Mucosa of descending colon (tissue), 3 donors: ENCODE measurements around the gene SCD5. TPM values are rescaled to one million over a fixed set of nuclear protein-coding genes. Genes with fewer than 3 reads are reported as not detected.
"Not testable (repeated sequence)": the region's sequence is repeated elsewhere in the genome, so short reads cannot be mapped to it uniquely, and the experiment has no call there.

Source experiments
- ATAC-seq: fragments of 200-7000 bp; cut with Tn5 transposase; one replicate; pipeline ENCODE4 v1.9.1; 2020; ENCODE audit warnings: mild to moderate bottlenecking, moderate library complexity
- DNase-seq, 3 donors: peaks; one replicate each; pipeline ENCODE4 v3.0.0-alpha.2; 2020
- H3K36me3 ChIP-seq: fragments of 200-600 bp; one replicate; pipeline ENCODE4 v1.8.0; 2021; ENCODE audit warnings: low read depth, mild to moderate bottlenecking
- H3K4me1 ChIP-seq: fragments of 200-600 bp; one replicate; pipeline ENCODE4 v1.8.0; 2021; ENCODE audit warnings: low read depth, mild to moderate bottlenecking
- H3K4me3 ChIP-seq: fragments of 200-600 bp; one replicate; pipeline ENCODE4 v1.8.0; 2021; ENCODE audit warnings: mild to moderate bottlenecking
- H3K9me3 ChIP-seq: fragments of 200-600 bp; one replicate; pipeline ENCODE4 v1.8.0; 2021; ENCODE audit warnings: mild to moderate bottlenecking
- intact Hi-C, 2 donors: fragments of 100-400 bp; cut with DNase I in 1 of 2; cut with micrococcal nuclease in 1 of 2; formaldehyde crosslinking; loops; one replicate each; pipeline versions ENCODE4 v1.11.0 to v1.11.1; 2022; cut with DNase I, micrococcal nuclease
- total RNA-seq, 3 donors: library from RNA; stranded (reverse); fragmentation: NEBNext Ultra II Directional in 2 of 3; extraction: Animal tissue kit (Norgen Biotek cat#: 25700) in 2 of 3; gene quantifications; one replicate each; pipeline versions ENCODE4 v1.2.1 to v1.2.4, GENCODE V29; 2021 to 2023
- TF ChIP-seq, protein P1 (sequence below): fragments of 200-600 bp; IDR thresholded peaks from one replicate; pipeline ENCODE4 v1.8.0; 2022; ENCODE audit warnings: antibody characterized with exemption, mild to moderate bottlenecking
- donor health status: DM: no; HTN: no; CAD: no; lungs with moderate emphysema.
- donor health status: DM: no; HTN: no; CAD: no.
- donor health status: DM: no; HTN: yes; CAD: no.

SCD5 gene
- total RNA-seq, 3 donors from 2014 or later: 1.5 to 19.9 (median 2.8) TPM

DNA sequence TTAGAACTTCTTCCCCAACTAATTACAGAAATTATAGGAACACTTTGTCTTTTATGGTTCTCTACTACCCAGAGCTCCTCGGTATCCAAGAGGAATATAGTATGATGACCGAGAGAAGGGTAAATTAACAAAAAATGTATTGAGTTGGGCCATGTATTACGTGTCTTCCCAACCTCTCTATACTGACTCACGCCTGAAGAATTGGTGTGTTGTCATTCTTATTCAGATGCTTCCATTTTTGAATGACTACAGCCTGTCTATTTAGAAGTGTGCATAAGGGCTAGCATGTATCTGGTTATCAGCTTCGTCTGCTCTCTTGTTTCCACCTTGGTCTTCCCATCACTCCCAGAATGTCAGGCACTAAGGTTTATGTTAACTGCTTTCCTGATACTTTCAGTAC lies 24.5 kb upstream of the SCD5 start:
- ATAC-seq (no peak), DNase-seq (no peak)
- Histone ChIP-seq H3K9me3 (no peaks in the 10 kb centered on the region), H3K36me3 (peaks cover 6% of the 10 kb centered on the region), H3K4me1 (no peaks in the 10 kb centered on the region), H3K4me3 (no peak overlapping the region)
- intact Hi-C loops: no loop called here
- TF ChIP-seq, protein P1, sequence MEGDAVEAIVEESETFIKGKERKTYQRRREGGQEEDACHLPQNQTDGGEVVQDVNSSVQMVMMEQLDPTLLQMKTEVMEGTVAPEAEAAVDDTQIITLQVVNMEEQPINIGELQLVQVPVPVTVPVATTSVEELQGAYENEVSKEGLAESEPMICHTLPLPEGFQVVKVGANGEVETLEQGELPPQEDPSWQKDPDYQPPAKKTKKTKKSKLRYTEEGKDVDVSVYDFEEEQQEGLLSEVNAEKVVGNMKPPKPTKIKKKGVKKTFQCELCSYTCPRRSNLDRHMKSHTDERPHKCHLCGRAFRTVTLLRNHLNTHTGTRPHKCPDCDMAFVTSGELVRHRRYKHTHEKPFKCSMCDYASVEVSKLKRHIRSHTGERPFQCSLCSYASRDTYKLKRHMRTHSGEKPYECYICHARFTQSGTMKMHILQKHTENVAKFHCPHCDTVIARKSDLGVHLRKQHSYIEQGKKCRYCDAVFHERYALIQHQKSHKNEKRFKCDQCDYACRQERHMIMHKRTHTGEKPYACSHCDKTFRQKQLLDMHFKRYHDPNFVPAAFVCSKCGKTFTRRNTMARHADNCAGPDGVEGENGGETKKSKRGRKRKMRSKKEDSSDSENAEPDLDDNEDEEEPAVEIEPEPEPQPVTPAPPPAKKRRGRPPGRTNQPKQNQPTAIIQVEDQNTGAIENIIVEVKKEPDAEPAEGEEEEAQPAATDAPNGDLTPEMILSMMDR: no peak

DNA sequence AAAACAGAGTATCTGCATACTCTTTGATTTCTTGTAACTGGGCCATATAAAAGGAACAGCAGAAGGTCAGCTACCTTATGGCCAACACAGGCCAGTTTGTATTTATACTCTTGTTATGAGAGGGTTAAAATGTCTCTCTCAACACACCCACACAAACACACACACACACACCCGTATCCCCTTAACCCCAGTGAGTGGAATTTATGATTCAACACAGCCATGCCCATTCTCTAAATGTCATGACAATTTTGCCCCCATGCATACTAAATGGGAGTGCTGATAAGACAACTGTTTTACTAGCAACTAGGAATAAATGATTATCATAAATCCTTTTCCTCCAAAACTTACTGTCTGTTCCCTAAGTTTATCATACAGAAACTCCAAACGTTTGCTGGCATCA lies 22.1 kb upstream of the SCD5 start:
- no peaks in the 10 kb centered on the region for H3K4me1 ChIP-seq
- TF ChIP-seq, protein P1: no peak
- H3K36me3 ChIP-seq: peaks cover 6% of the 10 kb centered on the region
- intact Hi-C loops: no loop called here
- ATAC-seq (no peak), DNase-seq (no peak)
- no peaks in the 10 kb centered on the region for H3K9me3 ChIP-seq
- H3K4me3 ChIP-seq: no peak overlapping the region

DNA sequence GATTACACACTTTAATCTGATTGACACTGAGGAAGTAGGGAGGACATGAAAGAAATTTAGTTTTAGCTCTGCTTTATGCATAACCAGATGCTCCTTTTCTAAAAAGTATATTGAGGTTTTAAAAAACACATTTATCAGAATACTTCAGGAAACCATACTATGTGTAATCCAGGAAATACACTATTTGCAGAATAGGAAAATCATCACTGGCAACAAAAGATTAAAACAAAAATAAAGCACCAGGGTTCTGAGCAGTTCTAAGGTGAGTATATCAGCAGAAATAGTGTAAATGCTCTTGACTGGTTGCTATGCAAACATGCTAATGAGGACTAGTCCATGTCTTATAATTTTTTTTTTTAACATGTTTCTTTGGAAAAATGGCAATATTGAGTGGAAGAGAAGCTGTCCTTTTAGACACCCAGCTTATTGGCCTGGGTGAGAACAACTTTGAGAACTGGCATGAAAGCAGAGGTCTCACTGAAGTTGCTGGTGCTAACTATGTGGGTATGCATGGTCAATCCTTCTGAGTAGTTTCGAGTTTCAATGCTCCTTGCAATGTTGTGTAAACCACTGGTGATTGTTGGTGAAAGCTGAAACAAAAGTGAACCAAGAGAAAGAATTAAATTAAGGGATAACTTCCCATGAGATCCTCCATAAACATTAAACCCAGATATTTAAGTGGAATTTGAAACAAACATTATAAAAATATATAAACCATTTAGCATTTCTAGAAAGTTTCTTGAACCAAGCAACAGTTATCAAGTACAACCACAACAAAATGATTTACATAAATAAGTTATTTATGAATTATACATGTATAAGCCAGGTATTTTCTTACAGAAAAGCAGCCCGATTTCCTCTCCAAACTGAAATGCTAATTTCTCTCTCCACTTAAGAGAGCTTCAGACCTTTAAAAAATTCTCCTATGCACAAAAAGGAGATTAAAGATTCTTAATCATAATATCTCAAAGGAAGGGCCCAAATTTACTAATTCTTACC lies 20.4 kb upstream of the SCD5 start:
- intact Hi-C loops: no loop called here
- DNase-seq (no peak), ATAC-seq (no peak)
- H3K36me3 ChIP-seq: peaks cover 6% of the 10 kb centered on the region
- no peak overlapping the region for H3K4me3 ChIP-seq
- TF ChIP-seq, protein P1: no peak
- H3K4me1 ChIP-seq: no peaks in the 10 kb centered on the region
- H3K9me3 ChIP-seq: no peaks in the 10 kb centered on the region

DNA sequence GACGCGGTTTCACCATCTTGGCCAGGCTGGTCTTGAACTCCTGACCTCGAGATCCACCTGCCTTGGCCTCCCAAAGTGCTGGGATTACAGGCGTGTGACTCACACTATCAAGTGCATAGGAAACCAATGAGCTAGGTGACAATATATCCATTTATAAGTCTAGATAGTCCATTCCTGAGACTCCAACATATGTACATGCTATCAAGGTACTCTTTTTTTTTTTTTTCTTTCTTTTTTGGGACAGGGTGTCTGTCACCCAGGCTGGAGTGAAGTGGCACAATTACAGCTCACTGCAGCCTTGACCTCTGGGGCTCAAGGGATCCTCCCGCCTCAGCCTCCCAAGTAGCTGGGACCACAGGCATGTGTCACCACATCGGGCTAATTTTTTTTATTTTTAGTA lies 18.3 kb upstream of the SCD5 start:
- H3K4me1 ChIP-seq, H3K9me3 ChIP-seq, H3K36me3 ChIP-seq, DNase-seq, H3K4me3 ChIP-seq, ATAC-seq, intact Hi-C loops: not testable (repeated sequence)

DNA sequence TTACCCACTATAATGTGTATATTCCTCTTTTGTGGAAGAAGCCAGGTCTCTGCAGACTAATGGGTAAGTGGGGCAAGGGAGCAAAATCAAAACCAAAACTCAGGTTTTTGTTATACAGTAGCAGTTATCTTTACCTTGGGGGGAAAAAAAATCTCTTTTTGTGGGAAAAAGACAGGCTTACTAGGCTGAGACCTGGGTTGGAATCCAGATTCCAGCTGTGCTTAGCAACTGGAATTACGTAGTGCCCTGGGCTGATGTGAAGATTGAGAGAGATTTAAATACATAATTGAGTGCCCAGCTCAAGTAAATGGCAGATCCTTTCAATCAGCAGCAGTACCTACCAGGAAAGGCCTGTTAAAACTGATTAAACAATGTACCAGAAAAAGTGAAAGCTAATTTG lies 15.4 kb upstream of the SCD5 start:
- H3K4me1 ChIP-seq: no peaks in the 10 kb centered on the region
- DNase-seq (no peak), ATAC-seq (no peak)
- H3K9me3 ChIP-seq: no peaks in the 10 kb centered on the region
- no peaks in the 10 kb centered on the region for H3K36me3 ChIP-seq
- intact Hi-C loops: no loop called here
- no peak overlapping the region for H3K4me3 ChIP-seq
- TF ChIP-seq, protein P1: no peak

DNA sequence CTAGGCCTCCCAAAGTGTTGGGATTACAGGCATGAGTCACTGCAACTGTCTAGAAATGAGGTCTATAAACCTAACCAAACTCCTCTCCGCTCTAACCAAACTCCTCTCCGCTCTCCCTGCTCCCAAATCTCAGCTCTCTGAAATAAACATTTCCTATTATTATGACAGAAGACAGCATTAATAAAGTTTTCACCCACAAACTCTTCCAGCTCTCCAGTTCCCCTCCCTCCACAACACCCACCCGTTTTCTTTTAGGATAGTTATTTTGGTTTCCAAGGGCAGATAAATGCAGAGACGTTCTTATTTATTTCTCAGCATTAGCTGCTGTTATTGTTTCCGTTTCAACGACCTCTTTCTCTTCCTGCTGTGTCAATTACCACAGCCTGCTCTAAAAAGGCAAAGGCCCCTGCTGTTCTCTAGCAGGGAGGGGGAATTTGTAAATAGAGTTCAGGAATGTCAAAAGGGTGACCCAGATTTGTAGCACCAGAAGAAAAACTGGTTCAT lies 13.3 kb upstream of the SCD5 start:
- Histone ChIP-seq H3K4me3 (no peak overlapping the region), H3K4me1 (no peaks in the 10 kb centered on the region), H3K36me3 (no peaks in the 10 kb centered on the region), H3K9me3 (no peaks in the 10 kb centered on the region)
- ATAC-seq (no peak), DNase-seq (no peak)
- TF ChIP-seq, protein P1: no peak
- intact Hi-C loops: no loop called here
